ENCODE data around the gene KLRF2. TPM values are rescaled to one million over a fixed set of nuclear protein-coding genes. Genes with fewer than 3 reads are reported as not detected.

The KLRF2 gene
- total and polyA plus RNA-seq, 2 of the 8 experiments (the other 6 are each of a cell fraction or from before 2014, with no cell fraction given): not detected

- TF ChIP-seq CHD7 (IDR thresholded peaks at IDR 0.05; ENCODE audit: insufficient replicate concordance, low read length): no peak
- TF ChIP-seq RBBP5 (IDR thresholded peaks at IDR 0.05; ENCODE audit: borderline replicate concordance, low read depth, low read length): no peak
- no peak for TF ChIP-seq SP2 (IDR thresholded peaks at IDR 0.05; ENCODE audit: low read length)
- no peak for TF ChIP-seq SIN3A (conservative IDR thresholded peaks at IDR 0.05 in 1 of 2, IDR thresholded peaks at IDR 0.05 in 1 of 2; ENCODE audit: low read depth in 1 of 2, low read length in 2 of 2)
Observed at GRCh38 chr12:9856894-9857293, 24.4 kb upstream of the KLRF2 start (continued).
